Uterus (tissue), 2 donors: ENCODE data around the gene SELP.

Experiments used
- CTCF ChIP-seq, 4 experiments: fragments of 200-600 bp in 2 of 4; fragments of 450-650 bp in 2 of 4; sonication (generic) in 2 of 4; IDR thresholded peaks; one replicate each; pipeline ENCODE4 v1.5.1; 2016 to 2019; ENCODE audit warnings: antibody characterized with exemption in 4 of 4, mild to moderate bottlenecking in 2 of 4, moderate library complexity in 1 of 4
- POLR2A ChIP-seq, 2 donors: fragments of 450-650 bp; IDR thresholded peaks; one replicate each; pipeline ENCODE4 v1.6.1; 2016; ENCODE audit warnings: antibody characterized with exemption in 2 of 2, mild to moderate bottlenecking in 1 of 2, moderate library complexity in 1 of 2

DNA sequence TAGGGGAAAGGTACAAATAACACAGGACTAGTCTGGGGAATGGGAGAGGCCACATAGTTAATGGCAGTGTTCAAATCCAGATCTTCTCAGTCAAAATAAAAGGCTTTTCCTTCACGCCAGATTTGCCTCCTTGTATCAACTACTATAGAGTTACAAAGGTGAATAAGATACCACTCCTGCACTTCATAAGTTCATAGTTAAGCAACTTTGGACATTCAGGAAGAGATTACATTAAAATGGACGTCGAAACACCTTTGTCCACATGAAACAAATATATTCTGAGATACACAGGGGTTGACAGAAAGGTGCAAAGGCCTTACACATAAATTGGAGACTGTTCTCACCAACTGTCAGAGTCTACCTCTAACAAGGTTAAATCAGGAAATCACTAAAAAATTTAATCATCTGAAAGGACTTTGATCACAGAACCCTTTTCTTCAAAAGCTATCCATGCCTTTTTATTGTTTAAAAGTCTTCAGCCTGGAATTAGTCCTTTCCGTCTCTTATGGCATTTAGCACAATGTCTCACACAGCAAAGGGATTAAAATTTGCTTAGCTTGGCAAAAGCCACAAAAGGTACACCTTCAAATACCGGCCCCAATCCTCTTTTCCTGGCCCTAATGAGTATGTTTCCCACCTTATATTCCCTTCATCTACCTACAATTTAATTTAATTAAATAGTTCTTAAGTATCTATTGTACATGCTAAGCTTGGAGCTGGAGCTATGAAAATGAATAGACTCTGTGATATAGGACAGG lies 51.8 kb downstream of the SELP start:
- TF ChIP-seq CTCF (IDR thresholded peaks at IDR 0.05), result no peak
- no peak for TF ChIP-seq POLR2A (IDR thresholded peaks at IDR 0.05)
